ENCODE measurements around the gene SLC11A1. TPM values are rescaled to one million over a fixed set of nuclear protein-coding genes. Genes with fewer than 3 reads are reported as not detected.

SLC11A1 gene
- total RNA-seq, 1 donor from 2014 or later, result 15.1 TPM

- DNase-seq (ENCODE audit: low spot score), result peak; percentile 89
Measured at GRCh38 chr2:218367415-218368149, 14.5 kb upstream of the SLC11A1 start.

- no peak for DNase-seq (ENCODE audit: low spot score)
Measured at GRCh38 chr2:218368150-218368528, 13.9 kb upstream of the SLC11A1 start.

- peak; percentile 39 for DNase-seq (ENCODE audit: low spot score)
Measured at GRCh38 chr2:218368621-218369153, 13.4 kb upstream of the SLC11A1 start.

- DNase-seq (ENCODE audit: low spot score), result no peak
Measured at GRCh38 chr2:218369330-218369729, 12.7 kb upstream of the SLC11A1 start.

GRCh38 chr2:218370410-218371063, 11.5 kb upstream of the SLC11A1 start:
- peak; percentile 48 for DNase-seq (ENCODE audit: low spot score)

- DNase-seq (ENCODE audit: low spot score), result no peak
Measured at GRCh38 chr2:218371983-218372350, 10.1 kb upstream of the SLC11A1 start.

GRCh38 chr2:218374795-218375194, 7.3 kb upstream of the SLC11A1 start:
- DNase-seq (ENCODE audit: low spot score), result no peak

- no peak for DNase-seq (ENCODE audit: low spot score)
Measured at GRCh38 chr2:218375212-218375611, 6.9 kb upstream of the SLC11A1 start.

- DNase-seq (ENCODE audit: low spot score), result no peak
Measured at GRCh38 chr2:218378053-218378452, 4.0 kb upstream of the SLC11A1 start.

- DNase-seq (ENCODE audit: low spot score), result no peak
Measured at GRCh38 chr2:218382785-218383184, 712 bp downstream of the SLC11A1 start.

GRCh38 chr2:218383892-218384519, 1.9 kb downstream of the SLC11A1 start:
- no peak for DNase-seq (ENCODE audit: low spot score)

GRCh38 chr2:218384975-218385374, 2.9 kb downstream of the SLC11A1 start:
- no peak for DNase-seq (ENCODE audit: low spot score)

GRCh38 chr2:218386505-218387368, 4.7 kb downstream of the SLC11A1 start:
- no peak for DNase-seq (ENCODE audit: low spot score)

GRCh38 chr2:218387369-218388194, 5.5 kb downstream of the SLC11A1 start:
- peak; percentile 61 for DNase-seq (ENCODE audit: low spot score)

- DNase-seq (ENCODE audit: low spot score), result no peak
Measured at GRCh38 chr2:218389333-218390150, 7.5 kb downstream of the SLC11A1 start.

- no peak for DNase-seq (ENCODE audit: low spot score)
Measured at GRCh38 chr2:218391202-218391601, 9.1 kb downstream of the SLC11A1 start.

GRCh38 chr2:218392459-218392858, 10.4 kb downstream of the SLC11A1 start:
- DNase-seq (ENCODE audit: low spot score), result no peak

- DNase-seq (ENCODE audit: low spot score), result no peak
Measured at GRCh38 chr2:218392891-218393462, 10.9 kb downstream of the SLC11A1 start.

- DNase-seq (ENCODE audit: low spot score), result no peak
Measured at GRCh38 chr2:218393750-218394290, 11.7 kb downstream of the SLC11A1 start.
